Measurements from ENCODE around the gene GSTT2B.
"Not testable (repeated sequence)": the region's sequence is repeated elsewhere in the genome, so short reads cannot be mapped to it uniquely, and the experiment has no call there.

DNA sequence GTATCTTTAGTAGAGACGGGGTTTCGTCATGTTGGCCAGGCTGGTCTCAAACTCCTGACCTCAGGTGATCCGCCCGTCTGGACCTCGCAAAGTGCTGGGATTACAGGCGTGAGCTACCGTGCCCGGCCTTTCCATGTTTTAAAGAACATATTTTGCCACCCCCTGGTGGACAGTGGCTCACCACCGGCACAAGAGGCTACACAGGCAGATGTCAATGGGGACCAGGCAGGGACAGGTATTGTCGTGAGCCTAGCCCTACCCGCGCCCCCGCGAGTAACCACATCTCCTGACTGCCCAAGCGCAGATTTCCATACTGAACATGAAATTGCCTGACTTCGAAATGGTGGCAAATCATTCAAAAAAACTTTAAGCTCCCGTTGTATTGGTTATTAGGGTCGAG lies 5.1 kb upstream of the GSTT2B start:
- not testable (repeated sequence) for TF ChIP-seq POLR2A (IDR thresholded peaks at IDR 0.05; ENCODE audit: low read depth, low read length)
- TF ChIP-seq, protein P1, sequence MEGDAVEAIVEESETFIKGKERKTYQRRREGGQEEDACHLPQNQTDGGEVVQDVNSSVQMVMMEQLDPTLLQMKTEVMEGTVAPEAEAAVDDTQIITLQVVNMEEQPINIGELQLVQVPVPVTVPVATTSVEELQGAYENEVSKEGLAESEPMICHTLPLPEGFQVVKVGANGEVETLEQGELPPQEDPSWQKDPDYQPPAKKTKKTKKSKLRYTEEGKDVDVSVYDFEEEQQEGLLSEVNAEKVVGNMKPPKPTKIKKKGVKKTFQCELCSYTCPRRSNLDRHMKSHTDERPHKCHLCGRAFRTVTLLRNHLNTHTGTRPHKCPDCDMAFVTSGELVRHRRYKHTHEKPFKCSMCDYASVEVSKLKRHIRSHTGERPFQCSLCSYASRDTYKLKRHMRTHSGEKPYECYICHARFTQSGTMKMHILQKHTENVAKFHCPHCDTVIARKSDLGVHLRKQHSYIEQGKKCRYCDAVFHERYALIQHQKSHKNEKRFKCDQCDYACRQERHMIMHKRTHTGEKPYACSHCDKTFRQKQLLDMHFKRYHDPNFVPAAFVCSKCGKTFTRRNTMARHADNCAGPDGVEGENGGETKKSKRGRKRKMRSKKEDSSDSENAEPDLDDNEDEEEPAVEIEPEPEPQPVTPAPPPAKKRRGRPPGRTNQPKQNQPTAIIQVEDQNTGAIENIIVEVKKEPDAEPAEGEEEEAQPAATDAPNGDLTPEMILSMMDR (IDR thresholded peaks at IDR 0.05; ENCODE audit: extremely low read depth in 1 of 2, insufficient read depth in 1 of 2, low read depth in 1 of 2, low read length in 2 of 2), result not testable (repeated sequence)
